Activated CD4-positive, alpha-beta T cell treated with anti-CD3 and anti-CD28 coated beads, Interleukin-2, amount 50 U/mL, for 4 hours (primary cell): Measurements from ENCODE around the gene REL.
"Not testable (repeated sequence)": the region's sequence is repeated elsewhere in the genome, so short reads cannot be mapped to it uniquely, and the experiment has no call there.

ENCODE experiments used
- DNase-seq, 2 experiments: peaks; one replicate each; pipeline ENCODE4 v3.0.0-alpha.2; 2020

REL gene

GRCh38 chr2:60868589-60869273 is 12.6 kb upstream of the REL start:
- DNase-seq = no peak

GRCh38 chr2:60872510-60872928 is 8.9 kb upstream of the REL start:
- no peak for DNase-seq

GRCh38 chr2:60873381-60873780 is 8.0 kb upstream of the REL start:
- no peak for DNase-seq

GRCh38 chr2:60875520-60875919 is 5.9 kb upstream of the REL start:
- DNase-seq = no peak

- DNase-seq = no peak
Observed at GRCh38 chr2:60880643-60881046, 729 bp upstream of the REL start.

DNA sequence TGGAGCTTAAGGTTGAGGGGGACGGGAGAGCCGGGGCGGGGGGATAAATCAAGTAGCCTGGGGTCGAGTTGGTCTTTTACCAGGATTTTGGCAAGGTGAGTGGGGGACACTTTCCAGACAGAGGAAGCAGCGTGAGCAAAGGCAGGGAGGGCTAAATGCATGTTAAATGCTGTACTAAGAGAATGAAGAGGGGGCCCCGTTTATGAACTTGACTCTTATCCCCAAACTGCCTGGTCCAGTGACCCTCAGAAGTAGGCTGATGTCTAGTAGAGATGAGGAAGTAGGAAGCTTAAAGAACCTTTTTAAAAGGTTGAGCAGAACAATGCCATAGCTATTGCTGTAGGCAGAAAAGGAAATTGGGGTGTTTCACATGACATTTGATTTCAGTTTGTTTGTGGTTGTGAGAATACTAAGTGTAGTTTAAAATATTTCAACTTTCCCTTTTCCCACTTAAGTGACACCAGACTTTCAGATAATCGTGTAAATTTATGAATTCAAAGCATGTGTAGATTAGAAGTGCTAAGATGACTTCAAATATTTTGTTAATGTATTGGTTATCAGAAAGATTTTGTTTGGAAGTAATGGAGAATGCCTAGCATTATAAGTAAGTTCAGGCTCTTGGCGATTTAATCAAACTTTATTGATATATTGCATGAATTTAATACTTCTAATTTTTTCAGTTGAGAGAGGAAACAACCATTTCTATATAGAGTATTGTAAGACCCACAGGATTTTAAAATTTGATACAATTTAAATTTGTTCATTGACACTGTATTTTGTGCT is 1.8 kb downstream of the REL start:
- DNase-seq = no peak

DNA sequence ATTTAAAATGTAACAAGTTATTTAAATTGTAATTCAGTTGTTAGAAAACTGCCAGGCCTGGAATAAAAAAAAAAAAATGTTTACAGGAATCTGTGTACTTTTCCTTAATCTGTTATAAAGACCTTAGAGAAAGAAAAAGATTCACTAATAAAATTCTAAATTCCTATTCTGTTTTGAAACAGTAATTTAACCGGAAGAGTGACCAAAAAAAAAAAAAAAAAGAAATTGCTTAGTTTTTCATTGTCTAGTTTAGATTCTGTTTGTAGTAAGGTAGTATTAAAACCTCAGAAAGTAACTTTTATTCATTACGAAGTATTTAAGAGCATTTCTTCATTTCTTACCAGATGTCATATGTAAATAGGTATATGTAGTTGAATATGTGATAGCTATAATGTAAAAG is 2.5 kb downstream of the REL start:
- DNase-seq = no peak

DNA sequence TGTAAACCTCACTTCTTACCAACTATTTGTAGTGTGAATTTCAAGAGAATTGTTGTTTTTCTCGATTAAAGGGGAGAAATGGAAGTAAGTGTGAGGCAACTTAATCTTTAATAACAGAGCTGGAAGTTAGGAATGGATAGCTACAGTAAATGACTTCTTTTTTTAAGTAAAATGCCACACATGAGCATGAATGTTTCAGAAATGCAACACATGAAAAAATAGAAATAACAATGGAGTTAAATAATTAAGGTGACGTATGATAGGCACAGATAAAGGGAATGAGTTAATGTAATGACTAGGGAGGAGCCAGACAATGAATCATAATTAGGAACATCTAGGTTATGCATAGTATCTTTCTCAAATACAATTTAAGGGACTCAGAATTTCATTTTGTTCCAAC is 3.4 kb downstream of the REL start:
- no peak for DNase-seq

DNA sequence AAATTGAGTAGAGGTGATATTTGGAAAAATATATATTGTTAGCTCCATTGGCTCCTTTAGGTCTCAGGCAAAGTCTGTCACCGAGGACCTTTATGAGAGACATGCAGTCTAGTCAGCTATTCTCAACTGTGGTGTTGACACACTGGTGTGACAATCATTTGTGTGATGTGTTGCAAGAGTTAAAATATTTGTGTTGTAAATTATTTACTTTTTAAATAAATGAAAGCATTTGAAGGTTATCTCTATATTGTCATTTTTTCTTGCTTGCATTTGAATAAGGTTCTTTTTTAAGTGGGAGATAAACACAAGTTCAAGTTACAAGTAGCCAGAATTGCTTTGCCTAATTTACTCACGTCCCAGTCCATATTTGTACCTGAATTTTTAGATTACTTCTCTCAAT is 4.3 kb downstream of the REL start:
- DNase-seq = no peak

- no peak for DNase-seq
Observed at GRCh38 chr2:60886991-60887390, 5.6 kb downstream of the REL start.

DNA sequence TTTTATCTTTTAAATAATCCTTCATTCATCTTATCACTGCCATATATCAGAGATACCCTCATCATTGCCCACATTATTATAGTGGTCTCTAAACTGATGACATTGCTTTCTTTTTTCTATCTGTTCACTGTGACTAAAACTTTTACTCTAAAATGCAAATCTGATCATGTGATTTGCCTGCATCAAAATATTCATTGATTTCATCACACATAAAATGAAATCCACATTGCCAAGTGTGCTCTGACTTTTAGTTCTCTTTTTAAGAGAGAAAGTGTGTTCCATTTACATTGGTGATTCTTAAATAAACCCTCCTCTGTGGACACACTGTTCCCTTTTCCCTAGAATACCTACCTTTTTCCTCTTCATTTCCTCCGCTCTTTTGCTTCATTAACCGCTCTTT is 7.5 kb downstream of the REL start:
- no peak for DNase-seq

DNA sequence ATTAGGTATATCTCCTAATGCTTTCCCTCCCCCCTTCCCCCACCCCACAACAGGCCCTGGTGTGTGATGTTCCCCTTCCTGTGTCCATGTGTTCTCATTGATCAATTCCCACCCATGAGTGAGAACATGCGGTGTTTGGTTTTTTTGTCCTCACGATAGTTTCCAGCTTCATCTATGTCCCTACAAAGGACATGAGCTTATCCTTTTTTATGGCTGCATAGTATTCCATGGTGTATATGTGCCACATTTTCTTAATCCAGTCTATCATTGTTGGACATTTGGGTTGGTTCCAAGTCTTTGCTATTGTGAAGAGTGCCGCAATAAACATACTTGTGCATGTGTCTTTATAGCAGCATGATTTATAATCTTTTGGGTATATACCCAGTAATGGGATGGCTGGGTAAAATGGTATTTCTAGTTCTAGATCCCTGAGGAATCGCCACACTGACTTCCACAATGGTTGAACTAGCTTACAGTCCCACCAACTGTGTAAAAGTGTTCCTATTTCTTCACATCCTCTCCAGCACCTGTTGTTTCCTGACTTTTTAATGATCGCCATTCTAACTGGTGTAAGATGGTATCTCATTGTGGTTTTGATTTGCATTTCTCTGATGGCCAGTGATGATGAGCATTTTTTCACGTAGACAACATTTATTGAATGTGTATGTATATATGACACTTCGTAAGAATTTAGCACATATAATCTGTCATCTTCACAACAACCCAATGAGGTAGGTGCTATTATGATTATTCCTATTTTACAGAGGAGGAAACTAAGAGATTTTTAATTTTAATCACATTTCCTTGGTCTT is 8.4 kb downstream of the REL start:
- not testable (repeated sequence) for DNase-seq

DNA sequence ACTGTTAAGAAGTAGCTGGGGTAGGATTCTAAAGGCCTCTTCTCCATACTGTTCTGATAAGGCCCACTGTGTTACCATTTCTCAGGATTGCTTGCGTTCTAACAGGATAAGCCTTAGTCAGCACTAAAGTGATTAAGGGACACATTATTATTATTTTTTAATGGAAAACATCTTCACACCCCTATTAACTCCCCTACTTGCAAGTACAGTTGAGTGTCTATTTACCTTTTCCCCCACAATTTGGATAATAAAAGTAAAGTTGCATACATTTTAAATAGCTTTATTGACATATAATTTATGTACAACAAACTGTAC is 9.0 kb downstream of the REL start:
- DNase-seq = no peak

GRCh38 chr2:60891180-60891579 is 9.8 kb downstream of the REL start:
- DNase-seq = no peak

- DNase-seq = no peak
Observed at GRCh38 chr2:60898567-60898966, 17.2 kb downstream of the REL start.

DNA sequence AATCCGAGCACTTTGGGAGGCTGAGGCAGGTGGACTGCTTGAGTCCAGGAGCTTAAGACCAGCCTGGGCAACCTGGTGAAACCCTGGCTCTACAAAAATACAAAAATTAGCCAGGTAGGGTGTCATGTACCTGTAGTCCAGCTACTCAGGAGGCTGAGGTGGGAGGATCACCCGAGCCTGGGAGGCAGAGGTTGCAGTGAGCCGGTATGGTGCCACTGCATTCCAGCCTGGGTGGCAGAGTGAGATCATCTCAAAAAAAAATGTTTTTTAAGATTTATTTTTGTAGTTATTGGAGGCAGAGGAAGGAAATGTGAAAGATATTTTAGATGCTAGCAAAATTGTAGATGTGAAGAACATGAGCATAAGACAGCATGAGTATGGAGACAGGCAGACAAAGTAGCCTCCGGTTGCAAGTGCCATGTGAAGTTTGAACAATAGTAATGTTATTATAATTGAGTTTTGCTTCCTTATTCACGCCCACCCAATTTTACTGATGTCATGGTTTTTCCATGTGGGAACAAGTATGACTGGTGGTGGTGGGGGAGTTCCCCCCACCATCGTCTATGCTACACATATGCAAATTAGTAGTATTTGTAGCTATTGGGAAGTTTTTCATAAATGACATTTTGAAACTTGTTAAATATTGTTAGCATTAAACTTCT is 18.0 kb downstream of the REL start:
- peak; percentile 36 to 43 for DNase-seq

- DNase-seq = no peak
Observed at GRCh38 chr2:60899892-60900249, 18.5 kb downstream of the REL start.

DNA sequence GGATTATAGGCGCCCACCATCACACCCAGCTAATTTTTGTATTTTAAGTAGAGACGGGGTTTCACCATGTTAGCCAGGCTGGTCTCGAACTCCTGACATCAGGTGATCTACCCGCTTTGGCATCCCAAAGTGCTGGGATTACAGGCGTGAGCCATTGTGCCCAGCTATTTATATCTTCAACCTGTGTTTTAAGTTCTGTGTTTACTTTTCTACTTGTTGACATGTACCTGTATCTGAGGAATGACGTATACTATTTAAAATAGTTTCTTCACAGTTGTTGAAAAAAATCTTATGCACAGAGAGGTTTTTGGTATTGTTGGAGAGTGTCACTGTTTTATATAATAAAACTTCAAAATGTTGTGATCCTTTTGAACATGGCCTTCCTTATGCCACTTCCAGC is 19.9 kb downstream of the REL start:
- DNase-seq = not testable (repeated sequence)

- not testable (repeated sequence) for DNase-seq
Observed at GRCh38 chr2:60905867-60906266, 24.5 kb downstream of the REL start.

GRCh38 chr2:60906395-60906794 is 25.0 kb downstream of the REL start:
- DNase-seq = no peak

GRCh38 chr2:60907329-60907728 is 26.0 kb downstream of the REL start:
- no peak for DNase-seq

GRCh38 chr2:60925994-60926740 is 44.8 kb downstream of the REL start:
- no peak for DNase-seq
